Measurements from ENCODE around the gene MISP.
A peak's percentile ranks its signal among the peaks of the same experiment; 100 is the strongest.

The MISP gene

GRCh38 chr19:772730-773436 is 22.0 kb downstream of the MISP start:
- Mint-ChIP-seq H3K27me3 (peaks cover 3% of the 10 kb centered on the region), H3K9me3 (no peaks in the 10 kb centered on the region), H3K4me3 (no peak overlapping the region), H3K4me1 (peaks cover 4% of the 10 kb centered on the region), H3K36me3 (no peaks in the 10 kb centered on the region), H3K27ac (no peak overlapping the region)

- Mint-ChIP-seq H3K4me3 (no peak overlapping the region), H3K9me3 (no peaks in the 10 kb centered on the region), H3K4me1 (no peaks in the 10 kb centered on the region), H3K36me3 (no peaks in the 10 kb centered on the region), H3K27ac (no peak overlapping the region), H3K27me3 (no peaks in the 10 kb centered on the region)
Measured at GRCh38 chr19:776549-776948, 25.6 kb downstream of the MISP start.

DNA sequence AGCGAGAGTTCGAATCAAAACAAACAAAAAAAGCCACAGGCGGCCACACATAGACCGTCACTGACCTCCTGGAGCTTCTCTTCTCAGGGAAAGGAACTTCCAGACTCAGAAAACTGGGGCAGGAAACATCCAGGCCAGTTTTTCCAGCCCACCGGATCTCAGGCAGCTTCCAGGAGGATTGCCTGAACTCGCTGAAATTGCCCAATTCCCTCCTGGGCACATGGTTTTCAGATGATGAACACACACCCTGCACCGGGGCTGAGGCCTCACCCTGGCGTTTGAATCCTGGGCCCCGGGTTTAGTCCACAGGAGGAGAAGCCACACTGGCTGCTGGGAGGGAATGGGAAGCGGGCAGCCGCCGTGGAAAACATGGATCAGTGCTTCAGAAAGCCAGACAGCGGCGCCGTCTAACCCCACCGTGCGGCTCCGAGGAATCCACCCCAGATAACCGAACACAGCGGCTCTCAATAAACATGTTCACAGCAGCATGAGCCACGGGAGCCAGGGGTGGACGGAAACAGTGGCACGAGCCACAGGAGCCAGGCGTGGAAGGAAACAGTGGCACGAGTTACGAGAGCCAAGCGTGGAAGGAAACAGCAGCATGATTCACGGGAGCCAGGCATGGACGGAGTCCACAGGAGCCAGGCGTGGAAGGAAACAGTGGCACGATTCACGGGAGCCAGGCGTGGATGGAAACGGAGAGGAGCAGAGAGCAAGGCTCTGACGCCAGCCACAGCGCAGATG is 28.2 kb downstream of the MISP start:
- no peak overlapping the region for H3K27ac Mint-ChIP-seq
- H3K27me3 Mint-ChIP-seq = no peaks in the 10 kb centered on the region
- no peak overlapping the region for H3K4me3 Mint-ChIP-seq
- no peaks in the 10 kb centered on the region for H3K4me1 Mint-ChIP-seq
- no peaks in the 10 kb centered on the region for H3K9me3 Mint-ChIP-seq
- H3K36me3 Mint-ChIP-seq = no peaks in the 10 kb centered on the region

- no peaks in the 10 kb centered on the region for H3K4me1 Mint-ChIP-seq
- H3K27ac Mint-ChIP-seq = no peak overlapping the region
- H3K27me3 Mint-ChIP-seq = no peaks in the 10 kb centered on the region
- no peak overlapping the region for H3K4me3 Mint-ChIP-seq
- H3K36me3 Mint-ChIP-seq = no peaks in the 10 kb centered on the region
- H3K9me3 Mint-ChIP-seq = no peaks in the 10 kb centered on the region
Measured at GRCh38 chr19:780935-781334, 30.0 kb downstream of the MISP start.

DNA sequence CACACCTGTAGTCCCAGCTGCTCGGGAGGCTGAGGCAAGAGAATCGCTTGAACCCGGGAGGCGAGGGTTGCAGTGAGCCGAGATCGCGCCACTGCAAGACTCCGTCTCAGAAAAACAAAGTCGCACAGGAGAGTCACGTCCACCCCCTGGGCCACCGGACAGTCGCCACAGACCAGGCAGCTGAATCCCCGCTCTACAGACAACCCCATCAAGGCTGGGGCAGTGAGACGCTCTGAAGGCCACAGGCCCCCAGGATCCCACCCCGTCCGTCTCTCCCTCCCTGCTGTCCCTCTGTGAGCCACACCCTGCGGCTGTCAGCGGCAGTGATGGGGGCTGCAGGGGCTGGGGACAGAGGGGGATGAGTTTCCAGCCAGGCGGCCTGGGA is 30.9 kb downstream of the MISP start:
- Mint-ChIP-seq H3K9me3 (no peaks in the 10 kb centered on the region), H3K4me3 (no peak overlapping the region), H3K36me3 (no peaks in the 10 kb centered on the region), H3K4me1 (no peaks in the 10 kb centered on the region), H3K27me3 (no peaks in the 10 kb centered on the region), H3K27ac (no peak overlapping the region)

DNA sequence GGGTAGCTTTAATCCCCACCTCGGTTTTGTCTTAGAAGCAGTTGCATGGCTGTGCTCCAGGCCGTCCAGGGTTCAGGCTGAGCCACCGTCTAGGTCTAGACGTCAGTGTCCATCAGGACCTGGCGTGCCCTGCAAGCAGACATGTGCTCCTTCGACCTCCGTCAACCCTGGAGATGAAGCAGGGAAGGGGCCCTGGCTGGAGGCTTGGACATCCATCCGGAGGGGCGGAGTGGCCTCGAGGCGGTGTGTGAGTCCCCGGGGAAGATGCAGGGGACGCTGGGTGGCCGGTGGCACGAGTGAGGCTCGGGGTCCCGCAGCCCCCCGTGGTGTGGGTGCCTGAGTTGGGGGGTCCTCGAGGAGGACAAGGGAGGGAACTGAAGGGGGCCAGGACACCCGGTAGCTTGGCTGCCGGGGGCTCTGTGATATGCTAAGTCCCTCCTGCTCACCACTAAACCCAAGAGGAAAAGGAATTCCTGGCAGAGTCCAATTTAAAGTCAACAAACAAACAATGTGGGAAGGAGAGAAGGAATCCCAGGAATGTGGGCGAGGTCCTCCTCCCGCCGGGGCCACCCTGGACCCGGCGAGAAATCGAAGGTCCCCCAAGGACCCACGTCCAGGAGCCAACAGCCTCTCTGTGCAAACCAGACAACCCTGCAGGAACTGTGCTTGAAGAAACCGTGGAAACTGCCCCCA is 31.4 kb downstream of the MISP start:
- H3K9me3 Mint-ChIP-seq = no peaks in the 10 kb centered on the region

GRCh38 chr19:782878-783668 is 32.2 kb downstream of the MISP start:
- Mint-ChIP-seq H3K4me3 (no peak overlapping the region), H3K4me1 (no peaks in the 10 kb centered on the region), H3K27me3 (no peaks in the 10 kb centered on the region), H3K36me3 (no peaks in the 10 kb centered on the region), H3K9me3 (no peaks in the 10 kb centered on the region), H3K27ac (no peak overlapping the region)

More for the DNA sequence above, 31.4 kb downstream of the MISP start:
- Mint-ChIP-seq H3K27me3 (no peaks in the 10 kb centered on the region), H3K27ac (no peak overlapping the region), H3K36me3 (no peaks in the 10 kb centered on the region), H3K4me1 (no peaks in the 10 kb centered on the region), H3K4me3 (no peak overlapping the region)

DNA sequence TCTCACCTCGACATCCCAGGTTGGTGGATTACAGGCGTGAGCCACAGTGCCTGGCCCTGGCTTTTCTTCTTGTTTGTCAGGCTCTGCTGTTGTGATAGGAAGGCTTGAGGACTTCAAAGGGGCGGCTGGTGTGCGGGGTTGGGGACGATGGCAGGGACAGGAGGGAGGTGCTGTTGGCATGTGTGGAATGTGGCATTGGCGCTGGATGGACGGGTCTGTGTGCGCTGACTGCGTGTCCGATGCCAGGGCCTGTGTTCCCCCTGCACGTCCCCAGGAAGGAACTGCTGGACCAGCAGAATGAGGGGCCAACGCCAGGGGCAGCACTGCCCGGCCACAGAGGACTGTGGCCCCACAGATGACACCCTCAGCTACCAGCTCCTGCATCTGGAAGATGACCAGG is 33.6 kb downstream of the MISP start:
- H3K4me3 Mint-ChIP-seq = no peak overlapping the region
- H3K9me3 Mint-ChIP-seq = no peaks in the 10 kb centered on the region
- no peaks in the 10 kb centered on the region for H3K27me3 Mint-ChIP-seq
- H3K4me1 Mint-ChIP-seq = no peaks in the 10 kb centered on the region
- H3K27ac Mint-ChIP-seq = no peak overlapping the region
- no peaks in the 10 kb centered on the region for H3K36me3 Mint-ChIP-seq

DNA sequence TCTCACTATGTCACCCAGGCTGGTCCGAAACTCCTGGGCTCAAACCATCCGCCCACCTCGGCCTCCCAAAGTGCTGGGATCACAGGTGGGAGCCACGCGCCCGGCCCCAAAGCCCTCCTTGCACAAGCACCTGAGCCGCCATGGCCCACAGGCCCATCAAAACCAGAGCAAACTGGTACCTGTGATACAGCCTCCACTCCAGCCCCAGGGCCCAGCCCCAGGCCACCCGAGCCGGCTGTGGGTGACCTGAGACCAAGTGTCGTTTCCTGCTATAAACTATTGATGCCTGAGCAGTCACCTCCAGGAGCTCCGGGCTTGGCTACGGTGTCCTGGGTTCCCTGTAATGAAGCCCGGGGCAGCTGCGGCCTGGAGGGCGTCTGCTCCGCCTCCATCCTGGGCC is 36.6 kb downstream of the MISP start:
- Mint-ChIP-seq H3K4me1 (no peaks in the 10 kb centered on the region), H3K27me3 (no peaks in the 10 kb centered on the region), H3K9me3 (no peaks in the 10 kb centered on the region)

GRCh38 chr19:788686-788982 is 37.7 kb downstream of the MISP start:
- Mint-ChIP-seq H3K27me3 (no peaks in the 10 kb centered on the region), H3K36me3 (no peaks in the 10 kb centered on the region), H3K27ac (no peak overlapping the region), H3K4me1 (no peaks in the 10 kb centered on the region), H3K4me3 (no peak overlapping the region), H3K9me3 (no peaks in the 10 kb centered on the region)

More for the DNA sequence above, 36.6 kb downstream of the MISP start:
- Mint-ChIP-seq H3K4me3 (no peak overlapping the region), H3K27ac (no peak overlapping the region), H3K36me3 (no peaks in the 10 kb centered on the region)

- Mint-ChIP-seq H3K4me3 (no peak overlapping the region), H3K36me3 (no peaks in the 10 kb centered on the region), H3K9me3 (no peaks in the 10 kb centered on the region), H3K27me3 (no peaks in the 10 kb centered on the region), H3K4me1 (no peaks in the 10 kb centered on the region), H3K27ac (no peak overlapping the region)
Measured at GRCh38 chr19:788983-789700, 38.2 kb downstream of the MISP start.

DNA sequence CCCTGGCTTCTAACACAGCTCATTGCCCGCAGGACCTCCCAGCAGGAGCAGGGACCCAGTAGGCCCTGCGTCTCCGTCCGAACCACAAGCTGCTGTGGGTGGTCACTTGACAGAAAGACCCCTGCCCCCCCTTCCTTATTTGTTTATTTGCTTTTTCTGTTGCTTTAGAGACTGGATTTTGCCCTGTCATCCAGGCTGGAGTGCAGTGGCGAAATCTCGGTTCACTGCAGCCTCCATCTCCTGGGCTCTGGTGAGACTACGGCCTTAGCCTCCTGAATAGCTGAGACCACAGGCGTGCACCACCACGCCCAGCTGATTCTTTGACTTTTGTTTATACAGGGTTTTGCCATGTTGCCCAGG is 38.8 kb downstream of the MISP start:
- no peaks in the 10 kb centered on the region for H3K4me1 Mint-ChIP-seq
- H3K4me3 Mint-ChIP-seq = no peak overlapping the region
- H3K27me3 Mint-ChIP-seq = no peaks in the 10 kb centered on the region
- no peaks in the 10 kb centered on the region for H3K9me3 Mint-ChIP-seq
- no peak overlapping the region for H3K27ac Mint-ChIP-seq
- H3K36me3 Mint-ChIP-seq = no peaks in the 10 kb centered on the region

DNA sequence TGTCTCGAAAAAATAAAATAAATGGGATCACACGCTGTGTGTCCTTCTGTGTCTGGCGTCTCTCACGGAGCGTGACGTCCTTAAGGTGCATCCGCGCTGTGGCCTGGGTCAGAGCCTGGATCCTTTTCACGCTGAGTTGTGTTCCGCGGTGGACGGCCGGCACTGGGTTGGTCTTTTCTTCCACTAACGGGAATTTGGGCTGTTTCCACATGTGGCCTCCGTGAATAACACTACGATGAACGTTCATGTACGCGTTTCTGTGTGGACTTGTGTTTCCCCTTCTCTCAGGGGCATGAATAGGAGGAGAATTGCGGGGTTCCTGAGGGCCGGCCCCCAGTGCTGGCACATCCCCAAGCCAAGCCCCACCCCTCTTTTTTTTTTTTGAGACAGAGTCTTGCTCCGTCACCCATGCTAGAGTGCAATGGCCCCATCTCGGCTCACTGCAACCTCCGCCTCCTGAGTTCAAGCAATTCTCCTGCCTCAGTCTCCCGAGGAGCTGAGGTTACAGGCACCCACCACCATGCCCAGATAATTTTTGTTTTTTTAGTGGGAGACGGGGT is 40.2 kb downstream of the MISP start:
- Mint-ChIP-seq H3K4me1 (no peaks in the 10 kb centered on the region), H3K9me3 (no peaks in the 10 kb centered on the region), H3K4me3 (no peak overlapping the region), H3K27ac (no peak overlapping the region), H3K27me3 (no peaks in the 10 kb centered on the region), H3K36me3 (no peaks in the 10 kb centered on the region)

DNA sequence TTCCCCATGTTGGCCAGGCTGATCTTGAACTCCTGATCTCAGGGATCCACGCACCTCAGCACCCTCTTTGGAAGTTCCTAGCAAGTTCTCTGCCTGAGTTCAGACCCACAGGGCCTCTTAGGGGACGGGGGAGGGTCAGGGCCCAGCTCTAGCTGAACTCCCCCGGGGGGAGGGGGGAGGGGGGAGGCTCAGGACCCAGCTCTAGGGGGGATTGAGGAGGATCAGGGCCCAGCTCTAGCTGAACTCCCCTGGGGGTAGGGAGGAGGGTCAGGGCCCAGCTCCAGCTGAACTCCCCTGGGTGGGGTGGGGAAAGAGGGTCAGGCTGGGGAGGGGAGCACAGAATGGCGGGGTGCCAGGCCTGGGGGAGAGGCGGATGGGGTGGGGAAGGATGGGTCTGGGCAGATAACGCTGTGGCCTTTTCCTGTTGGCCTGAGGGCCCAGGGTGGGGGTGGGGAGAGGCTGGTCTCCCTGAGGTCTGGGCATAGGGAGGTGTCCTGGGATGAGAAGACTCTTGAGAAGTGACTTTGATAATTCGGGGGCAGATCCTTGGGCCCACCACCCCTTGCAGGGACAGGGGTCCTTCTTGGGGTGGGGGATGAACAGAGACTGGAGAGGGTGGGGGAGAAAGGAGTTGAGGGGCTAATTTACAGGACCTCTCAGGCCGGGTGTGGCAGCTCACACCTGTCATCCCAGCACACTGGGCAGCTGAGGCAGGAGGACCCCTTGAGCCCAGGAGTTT is 40.8 kb downstream of the MISP start:
- no peaks in the 10 kb centered on the region for H3K27me3 Mint-ChIP-seq
- peak overlapping the region; percentile 35 for H3K27ac Mint-ChIP-seq
- H3K36me3 Mint-ChIP-seq = no peaks in the 10 kb centered on the region
- H3K4me3 Mint-ChIP-seq = no peak overlapping the region
- no peaks in the 10 kb centered on the region for H3K9me3 Mint-ChIP-seq
- H3K4me1 Mint-ChIP-seq = peaks cover 2% of the 10 kb centered on the region

Data from activated naive CD4-positive, alpha-beta T cell treated with anti-CD3 and anti-CD28 coated beads, Interleukin-2, amount 50 U/mL, for 24 hours (primary cell).